ENCODE data around the gene IRGQ. TPM values are rescaled to one million over a fixed set of nuclear protein-coding genes. Genes with fewer than 3 reads are reported as not detected.

Gene IRGQ
- total and polyA plus RNA-seq, 2 experiments from 2014 or later: 8.4 to 49.6 TPM

DNA sequence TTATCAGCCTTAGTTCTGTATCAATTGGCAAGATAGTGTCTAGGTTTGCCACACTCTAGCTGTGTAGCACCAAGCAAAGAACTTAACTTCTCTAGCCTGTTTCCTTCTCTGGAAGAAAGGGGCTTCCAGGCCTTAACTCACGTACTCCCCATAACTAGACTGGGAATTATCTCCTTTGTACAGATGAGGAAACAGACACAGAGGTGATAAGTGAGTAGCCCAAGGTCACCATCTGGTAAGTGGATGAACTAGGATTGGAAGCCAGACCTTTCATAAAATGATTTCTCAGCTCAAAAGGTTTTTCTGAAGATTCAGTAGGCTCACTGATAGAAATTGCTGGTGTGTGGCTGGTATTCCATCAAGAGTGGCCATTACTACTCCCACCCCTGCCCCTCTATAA lies 20.4 kb upstream of the IRGQ start:
- no peak overlapping the region for H3K27ac Mint-ChIP-seq
- H3K79me2 ChIP-seq (replicated peaks; ENCODE audit: insufficient read depth): peaks cover 24% of the 10 kb centered on the region; the same call in 1 of the 2 replicates
- H3F3A ChIP-seq (replicated peaks; ENCODE audit: low read depth): peaks cover 3% of the 10 kb centered on the region; the same call in 1 of the 2 replicates
- no peaks in the 10 kb centered on the region; the same call in 1 of the 2 replicates for H4K20me1 ChIP-seq (replicated peaks; ENCODE audit: insufficient read depth)
- no peak for ATAC-seq
- no peak overlapping the region for H2AFZ ChIP-seq
- H3K9me3 Mint-ChIP-seq: peaks cover 11% of the 10 kb centered on the region
- TF ChIP-seq ZNF331 (CRISPR knock-in tag; IDR thresholded peaks at IDR 0.05; ENCODE audit: low read depth) (no peak), EZH2 (IDR thresholded peaks at IDR 0.05; ENCODE audit: low read depth, unreplicated experiment) (no peak), EZH2phosphoT487 (IDR thresholded peaks at IDR 0.05; ENCODE audit: unreplicated experiment) (no peak), STAT1 (IDR thresholded peaks at IDR 0.05; ENCODE audit: unreplicated experiment) (no peak), ZNF114 (CRISPR knock-in tag; IDR thresholded peaks at IDR 0.05) (no peak), NANOG (IDR thresholded peaks at IDR 0.05; ENCODE audit: borderline replicate concordance) (no peak), JUNB (IDR thresholded peaks at IDR 0.05; ENCODE audit: unreplicated experiment) (no peak)
- TF ChIP-seq, protein P1, sequence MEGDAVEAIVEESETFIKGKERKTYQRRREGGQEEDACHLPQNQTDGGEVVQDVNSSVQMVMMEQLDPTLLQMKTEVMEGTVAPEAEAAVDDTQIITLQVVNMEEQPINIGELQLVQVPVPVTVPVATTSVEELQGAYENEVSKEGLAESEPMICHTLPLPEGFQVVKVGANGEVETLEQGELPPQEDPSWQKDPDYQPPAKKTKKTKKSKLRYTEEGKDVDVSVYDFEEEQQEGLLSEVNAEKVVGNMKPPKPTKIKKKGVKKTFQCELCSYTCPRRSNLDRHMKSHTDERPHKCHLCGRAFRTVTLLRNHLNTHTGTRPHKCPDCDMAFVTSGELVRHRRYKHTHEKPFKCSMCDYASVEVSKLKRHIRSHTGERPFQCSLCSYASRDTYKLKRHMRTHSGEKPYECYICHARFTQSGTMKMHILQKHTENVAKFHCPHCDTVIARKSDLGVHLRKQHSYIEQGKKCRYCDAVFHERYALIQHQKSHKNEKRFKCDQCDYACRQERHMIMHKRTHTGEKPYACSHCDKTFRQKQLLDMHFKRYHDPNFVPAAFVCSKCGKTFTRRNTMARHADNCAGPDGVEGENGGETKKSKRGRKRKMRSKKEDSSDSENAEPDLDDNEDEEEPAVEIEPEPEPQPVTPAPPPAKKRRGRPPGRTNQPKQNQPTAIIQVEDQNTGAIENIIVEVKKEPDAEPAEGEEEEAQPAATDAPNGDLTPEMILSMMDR (conservative IDR thresholded peaks at IDR 0.05; ENCODE audit: low read depth in 2 of 2): no peak
- TF ChIP-seq, protein P2, sequence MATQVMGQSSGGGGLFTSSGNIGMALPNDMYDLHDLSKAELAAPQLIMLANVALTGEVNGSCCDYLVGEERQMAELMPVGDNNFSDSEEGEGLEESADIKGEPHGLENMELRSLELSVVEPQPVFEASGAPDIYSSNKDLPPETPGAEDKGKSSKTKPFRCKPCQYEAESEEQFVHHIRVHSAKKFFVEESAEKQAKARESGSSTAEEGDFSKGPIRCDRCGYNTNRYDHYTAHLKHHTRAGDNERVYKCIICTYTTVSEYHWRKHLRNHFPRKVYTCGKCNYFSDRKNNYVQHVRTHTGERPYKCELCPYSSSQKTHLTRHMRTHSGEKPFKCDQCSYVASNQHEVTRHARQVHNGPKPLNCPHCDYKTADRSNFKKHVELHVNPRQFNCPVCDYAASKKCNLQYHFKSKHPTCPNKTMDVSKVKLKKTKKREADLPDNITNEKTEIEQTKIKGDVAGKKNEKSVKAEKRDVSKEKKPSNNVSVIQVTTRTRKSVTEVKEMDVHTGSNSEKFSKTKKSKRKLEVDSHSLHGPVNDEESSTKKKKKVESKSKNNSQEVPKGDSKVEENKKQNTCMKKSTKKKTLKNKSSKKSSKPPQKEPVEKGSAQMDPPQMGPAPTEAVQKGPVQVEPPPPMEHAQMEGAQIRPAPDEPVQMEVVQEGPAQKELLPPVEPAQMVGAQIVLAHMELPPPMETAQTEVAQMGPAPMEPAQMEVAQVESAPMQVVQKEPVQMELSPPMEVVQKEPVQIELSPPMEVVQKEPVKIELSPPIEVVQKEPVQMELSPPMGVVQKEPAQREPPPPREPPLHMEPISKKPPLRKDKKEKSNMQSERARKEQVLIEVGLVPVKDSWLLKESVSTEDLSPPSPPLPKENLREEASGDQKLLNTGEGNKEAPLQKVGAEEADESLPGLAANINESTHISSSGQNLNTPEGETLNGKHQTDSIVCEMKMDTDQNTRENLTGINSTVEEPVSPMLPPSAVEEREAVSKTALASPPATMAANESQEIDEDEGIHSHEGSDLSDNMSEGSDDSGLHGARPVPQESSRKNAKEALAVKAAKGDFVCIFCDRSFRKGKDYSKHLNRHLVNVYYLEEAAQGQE (IDR thresholded peaks at IDR 0.05; ENCODE audit: unreplicated experiment): no peak
- TF ChIP-seq, protein P3, sequence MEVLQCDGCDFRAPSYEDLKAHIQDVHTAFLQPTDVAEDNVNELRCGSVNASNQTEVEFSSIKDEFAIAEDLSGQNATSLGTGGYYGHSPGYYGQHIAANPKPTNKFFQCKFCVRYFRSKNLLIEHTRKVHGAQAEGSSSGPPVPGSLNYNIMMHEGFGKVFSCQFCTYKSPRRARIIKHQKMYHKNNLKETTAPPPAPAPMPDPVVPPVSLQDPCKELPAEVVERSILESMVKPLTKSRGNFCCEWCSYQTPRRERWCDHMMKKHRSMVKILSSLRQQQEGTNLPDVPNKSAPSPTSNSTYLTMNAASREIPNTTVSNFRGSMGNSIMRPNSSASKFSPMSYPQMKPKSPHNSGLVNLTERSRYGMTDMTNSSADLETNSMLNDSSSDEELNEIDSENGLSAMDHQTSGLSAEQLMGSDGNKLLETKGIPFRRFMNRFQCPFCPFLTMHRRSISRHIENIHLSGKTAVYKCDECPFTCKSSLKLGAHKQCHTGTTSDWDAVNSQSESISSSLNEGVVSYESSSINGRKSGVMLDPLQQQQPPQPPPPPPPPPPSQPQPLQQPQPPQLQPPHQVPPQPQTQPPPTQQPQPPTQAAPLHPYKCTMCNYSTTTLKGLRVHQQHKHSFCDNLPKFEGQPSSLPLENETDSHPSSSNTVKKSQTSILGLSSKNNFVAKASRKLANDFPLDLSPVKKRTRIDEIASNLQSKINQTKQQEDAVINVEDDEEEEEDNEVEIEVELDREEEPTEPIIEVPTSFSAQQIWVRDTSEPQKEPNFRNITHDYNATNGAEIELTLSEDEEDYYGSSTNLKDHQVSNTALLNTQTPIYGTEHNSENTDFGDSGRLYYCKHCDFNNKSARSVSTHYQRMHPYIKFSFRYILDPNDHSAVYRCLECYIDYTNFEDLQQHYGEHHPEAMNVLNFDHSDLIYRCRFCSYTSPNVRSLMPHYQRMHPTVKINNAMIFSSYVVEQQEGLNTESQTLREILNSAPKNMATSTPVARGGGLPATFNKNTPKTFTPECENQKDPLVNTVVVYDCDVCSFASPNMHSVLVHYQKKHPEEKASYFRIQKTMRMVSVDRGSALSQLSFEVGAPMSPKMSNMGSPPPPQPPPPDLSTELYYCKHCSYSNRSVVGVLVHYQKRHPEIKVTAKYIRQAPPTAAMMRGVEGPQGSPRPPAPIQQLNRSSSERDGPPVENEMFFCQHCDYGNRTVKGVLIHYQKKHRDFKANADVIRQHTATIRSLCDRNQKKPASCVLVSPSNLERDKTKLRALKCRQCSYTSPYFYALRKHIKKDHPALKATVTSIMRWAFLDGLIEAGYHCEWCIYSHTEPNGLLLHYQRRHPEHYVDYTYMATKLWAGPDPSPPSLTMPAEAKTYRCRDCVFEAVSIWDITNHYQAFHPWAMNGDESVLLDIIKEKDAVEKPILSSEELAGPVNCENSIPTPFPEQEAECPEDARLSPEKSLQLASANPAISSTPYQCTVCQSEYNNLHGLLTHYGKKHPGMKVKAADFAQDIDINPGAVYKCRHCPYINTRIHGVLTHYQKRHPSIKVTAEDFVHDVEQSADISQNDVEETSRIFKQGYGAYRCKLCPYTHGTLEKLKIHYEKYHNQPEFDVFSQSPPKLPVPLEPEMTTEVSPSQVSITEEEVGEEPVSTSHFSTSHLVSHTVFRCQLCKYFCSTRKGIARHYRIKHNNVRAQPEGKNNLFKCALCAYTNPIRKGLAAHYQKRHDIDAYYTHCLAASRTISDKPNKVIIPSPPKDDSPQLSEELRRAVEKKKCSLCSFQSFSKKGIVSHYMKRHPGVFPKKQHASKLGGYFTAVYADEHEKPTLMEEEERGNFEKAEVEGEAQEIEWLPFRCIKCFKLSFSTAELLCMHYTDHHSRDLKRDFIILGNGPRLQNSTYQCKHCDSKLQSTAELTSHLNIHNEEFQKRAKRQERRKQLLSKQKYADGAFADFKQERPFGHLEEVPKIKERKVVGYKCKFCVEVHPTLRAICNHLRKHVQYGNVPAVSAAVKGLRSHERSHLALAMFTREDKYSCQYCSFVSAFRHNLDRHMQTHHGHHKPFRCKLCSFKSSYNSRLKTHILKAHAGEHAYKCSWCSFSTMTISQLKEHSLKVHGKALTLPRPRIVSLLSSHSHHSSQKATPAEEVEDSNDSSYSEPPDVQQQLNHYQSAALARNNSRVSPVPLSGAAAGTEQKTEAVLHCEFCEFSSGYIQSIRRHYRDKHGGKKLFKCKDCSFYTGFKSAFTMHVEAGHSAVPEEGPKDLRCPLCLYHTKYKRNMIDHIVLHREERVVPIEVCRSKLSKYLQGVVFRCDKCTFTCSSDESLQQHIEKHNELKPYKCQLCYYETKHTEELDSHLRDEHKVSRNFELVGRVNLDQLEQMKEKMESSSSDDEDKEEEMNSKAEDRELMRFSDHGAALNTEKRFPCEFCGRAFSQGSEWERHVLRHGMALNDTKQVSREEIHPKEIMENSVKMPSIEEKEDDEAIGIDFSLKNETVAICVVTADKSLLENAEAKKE (CRISPR knock-in tag; IDR thresholded peaks at IDR 0.05): no peak
- TF ChIP-seq, protein P4, sequence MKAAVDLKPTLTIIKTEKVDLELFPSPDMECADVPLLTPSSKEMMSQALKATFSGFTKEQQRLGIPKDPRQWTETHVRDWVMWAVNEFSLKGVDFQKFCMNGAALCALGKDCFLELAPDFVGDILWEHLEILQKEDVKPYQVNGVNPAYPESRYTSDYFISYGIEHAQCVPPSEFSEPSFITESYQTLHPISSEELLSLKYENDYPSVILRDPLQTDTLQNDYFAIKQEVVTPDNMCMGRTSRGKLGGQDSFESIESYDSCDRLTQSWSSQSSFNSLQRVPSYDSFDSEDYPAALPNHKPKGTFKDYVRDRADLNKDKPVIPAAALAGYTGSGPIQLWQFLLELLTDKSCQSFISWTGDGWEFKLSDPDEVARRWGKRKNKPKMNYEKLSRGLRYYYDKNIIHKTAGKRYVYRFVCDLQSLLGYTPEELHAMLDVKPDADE (IDR thresholded peaks at IDR 0.05): no peak
- H3K4me3 Mint-ChIP-seq: no peak overlapping the region
- H3K4me1 ChIP-seq (ENCODE audit: insufficient read depth): peaks cover 4% of the 10 kb centered on the region
- H3K27me3 Mint-ChIP-seq (ENCODE audit: insufficient read depth, low read depth, poor library complexity): peaks cover 25% of the 10 kb centered on the region
- no peaks in the 10 kb centered on the region for H3K36me3 ChIP-seq (ENCODE audit: insufficient read depth)
- H3K4me2 ChIP-seq: no peak overlapping the region
- no peak for DNase-seq (ENCODE audit: low spot score)
- H3K27ac ChIP-seq (ENCODE audit: low read depth): no peak overlapping the region
- no peak overlapping the region for H3K4me3 ChIP-seq
- no peaks in the 10 kb centered on the region for H3K27me3 ChIP-seq (ENCODE audit: insufficient read depth)
- H3K9me2 ChIP-seq (ENCODE audit: insufficient read depth): no peaks in the 10 kb centered on the region
- H3K4me1 Mint-ChIP-seq: peaks cover 14% of the 10 kb centered on the region
- H3K36me3 Mint-ChIP-seq (ENCODE audit: low read depth): peaks cover 29% of the 10 kb centered on the region
